HG02970 (cell line): ENCODE data around the gene VPS52.
"Not testable (repeated sequence)": the region's sequence is repeated elsewhere in the genome, so short reads cannot be mapped to it uniquely, and the experiment has no call there.

Experiments
- ATAC-seq: cut with Tn5 transposase; IDR thresholded peaks from one replicate; pipeline ENCODE4 v1.9.1; 2021; ENCODE audit warnings: mild to moderate bottlenecking, moderate library complexity, moderate number of reproducible peaks; ENCODE audit not compliant: unreplicated experiment, low FRiP score

The VPS52 gene

DNA sequence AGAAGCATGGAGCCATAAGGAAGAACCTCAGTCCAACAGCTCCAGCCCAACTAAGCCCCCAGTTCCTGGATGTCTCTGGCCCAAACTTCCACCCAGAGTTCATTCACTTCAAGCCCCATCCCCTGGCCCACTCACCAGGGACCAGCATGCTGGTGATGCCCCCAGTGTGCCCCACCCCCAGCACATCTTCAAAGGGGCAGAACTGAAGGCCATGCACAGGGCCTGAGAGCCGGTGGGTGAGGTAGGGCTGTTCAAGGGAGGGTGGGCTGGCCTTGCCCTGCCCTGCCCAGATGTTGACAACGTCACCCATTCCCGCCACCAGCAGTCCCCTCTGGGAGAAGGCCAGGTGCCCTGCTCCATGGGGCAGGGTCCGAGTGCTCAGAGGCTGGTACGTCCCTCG is 8.9 kb upstream of the VPS52 start:
- no peak for ATAC-seq

DNA sequence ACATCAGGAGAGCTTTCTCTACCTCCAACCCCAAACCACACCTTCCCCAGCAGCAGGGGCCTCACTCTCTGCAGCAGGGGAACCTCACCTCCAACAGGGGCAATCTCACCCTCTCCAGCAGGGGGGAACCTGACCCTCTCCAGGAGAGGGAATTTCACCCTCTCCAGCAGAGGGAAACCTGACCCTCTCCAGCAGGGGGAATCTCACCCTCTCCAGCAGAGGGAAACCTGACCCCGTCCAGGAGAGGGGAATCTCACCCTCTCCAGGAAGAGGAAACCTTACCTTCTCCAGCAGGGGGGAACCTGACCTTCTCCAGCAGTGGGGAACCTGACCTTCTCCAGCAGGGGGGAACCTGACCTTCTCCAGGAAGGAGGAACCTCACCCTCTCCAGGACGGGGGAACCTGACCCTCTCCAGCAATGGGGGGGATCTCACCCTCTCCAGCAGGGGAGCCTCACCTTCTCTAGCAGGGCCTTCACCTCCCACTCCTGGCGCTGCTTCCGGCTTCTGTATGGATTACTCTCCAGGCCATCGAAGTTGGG is 8.4 kb upstream of the VPS52 start:
- no peak for ATAC-seq

DNA sequence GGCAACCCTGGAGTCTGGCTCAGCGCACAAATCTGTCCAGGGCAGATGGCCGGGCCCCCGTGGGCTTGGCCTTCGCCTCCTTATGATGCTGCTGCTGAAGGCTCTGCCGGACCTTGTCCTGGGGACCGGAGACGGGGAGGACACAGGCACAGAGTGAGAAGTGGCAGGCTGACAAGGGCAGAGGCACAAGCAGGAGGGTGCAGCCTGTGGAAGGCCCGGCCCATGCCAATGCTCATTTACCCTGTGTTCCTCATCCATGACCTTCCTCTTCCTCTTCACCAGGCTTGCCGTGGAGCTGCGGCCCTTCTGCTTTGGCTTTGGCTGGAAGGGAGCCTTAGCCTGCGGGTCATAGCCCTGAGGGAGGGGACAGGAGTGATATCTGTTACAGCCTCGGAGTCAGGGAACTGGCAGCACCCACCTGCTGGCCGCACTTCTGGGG is 7.6 kb upstream of the VPS52 start:
- no peak for ATAC-seq

DNA sequence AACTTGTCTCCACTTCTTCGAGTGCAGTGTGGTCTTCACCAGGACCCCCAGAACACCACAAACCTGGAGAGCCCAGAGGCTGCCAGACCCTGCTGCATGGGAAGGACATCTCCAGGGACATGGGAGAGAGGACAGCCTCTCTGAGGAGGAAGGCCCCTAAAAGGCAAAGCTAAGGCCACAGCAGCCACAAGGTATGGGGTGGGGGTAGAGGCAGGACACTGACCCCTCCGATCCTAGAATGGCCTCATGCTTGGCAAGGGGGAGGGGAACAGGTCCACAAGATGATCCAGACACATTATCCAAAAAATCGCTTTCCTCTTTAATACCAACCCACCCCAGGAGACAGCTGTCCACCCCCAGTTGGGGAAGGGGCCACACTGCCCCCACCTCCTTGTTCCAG is 7.1 kb upstream of the VPS52 start:
- no peak for ATAC-seq

DNA sequence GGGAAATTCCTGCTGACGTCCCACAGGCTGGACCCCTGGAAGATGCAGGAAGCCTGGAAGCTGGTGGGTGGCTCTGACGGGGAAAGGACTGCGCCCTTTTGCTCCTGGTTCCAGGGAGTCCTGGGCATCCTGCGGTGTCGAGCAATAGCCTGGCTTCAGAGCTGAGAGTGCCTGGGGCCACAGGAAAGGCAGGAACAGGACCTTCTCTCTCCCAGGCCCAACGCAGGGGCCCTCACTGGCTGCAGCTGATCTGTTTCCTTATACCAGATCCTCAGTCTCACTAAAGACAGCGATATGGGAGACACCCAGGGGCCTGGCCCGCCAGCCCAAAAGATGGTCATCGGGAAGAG is 6.7 kb upstream of the VPS52 start:
- ATAC-seq = no peak

DNA sequence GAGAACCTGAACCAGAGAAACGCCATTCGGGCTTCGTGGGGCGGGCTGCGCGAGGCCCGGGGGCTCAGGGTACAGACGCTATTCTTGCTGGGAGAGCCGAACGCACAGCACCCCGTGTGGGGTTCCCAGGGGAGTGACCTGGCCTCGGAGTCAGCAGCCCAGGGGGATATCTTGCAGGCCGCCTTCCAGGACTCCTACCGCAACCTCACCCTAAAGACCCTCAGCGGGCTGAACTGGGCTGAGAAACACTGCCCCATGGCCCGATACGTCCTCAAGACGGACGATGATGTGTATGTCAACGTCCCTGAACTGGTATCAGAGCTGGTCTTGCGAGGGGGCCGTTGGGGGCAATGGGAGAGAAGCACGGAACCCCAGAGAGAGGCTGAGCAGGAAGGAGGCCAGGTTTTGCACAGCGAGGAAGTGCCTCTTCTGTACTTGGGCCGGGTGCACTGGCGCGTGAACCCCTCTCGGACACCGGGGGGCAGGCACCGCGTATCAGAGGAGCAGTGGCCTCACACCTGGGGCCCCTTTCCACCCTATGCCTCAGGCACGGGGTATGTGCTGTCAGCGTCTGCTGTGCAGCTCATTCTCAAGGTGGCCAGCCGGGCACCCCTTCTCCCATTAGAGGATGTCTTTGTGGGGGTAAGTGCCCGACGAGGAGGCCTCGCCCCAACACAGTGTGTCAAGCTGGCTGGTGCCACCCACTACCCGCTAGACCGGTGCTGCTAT is 6.2 kb upstream of the VPS52 start:
- ATAC-seq = peak; percentile 8

DNA sequence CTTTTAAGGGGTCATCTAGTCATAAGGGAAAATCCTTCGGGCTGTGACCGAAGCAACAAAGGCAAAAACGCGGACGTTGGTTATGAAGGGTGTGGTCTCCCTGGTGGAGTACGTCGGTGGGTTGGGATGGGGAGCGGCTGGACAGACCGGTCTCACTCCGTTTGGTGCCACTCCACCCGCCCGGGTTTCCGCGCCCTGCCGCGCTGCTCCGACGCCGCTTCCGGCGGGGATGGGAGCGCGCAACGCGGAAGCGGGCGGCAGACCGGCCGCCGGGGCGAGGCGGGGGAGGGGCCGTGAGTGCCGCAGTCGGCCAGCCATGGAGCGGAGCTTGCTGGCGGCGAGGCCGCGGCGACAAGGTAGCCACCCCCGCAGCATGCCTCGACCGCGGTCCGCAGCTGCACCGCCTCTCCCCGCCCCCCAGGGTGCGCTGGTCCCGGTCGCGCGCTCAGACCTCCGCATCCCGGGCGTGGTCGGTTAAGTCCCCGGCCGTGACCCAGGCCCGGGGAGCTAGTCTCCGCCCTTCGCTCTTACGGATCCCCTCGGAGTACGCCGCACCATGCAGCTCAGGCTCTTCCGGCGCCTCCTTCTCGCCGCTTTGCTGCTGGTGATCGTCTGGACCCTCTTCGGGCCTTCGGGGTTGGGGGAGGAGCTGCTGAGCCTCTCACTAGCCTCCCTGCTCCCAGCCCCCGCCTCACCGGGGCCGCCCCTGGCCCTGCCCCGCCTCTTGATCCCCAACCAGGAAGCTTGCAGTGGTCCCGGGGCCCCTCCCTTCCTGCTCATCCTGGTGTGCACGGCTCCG is 5.4 kb upstream of the VPS52 start, which contains the start of gene B3GALT4:
B3GALT4 (plus strand) TSS at position 260 of the 799 bp plus-strand sequence; CDS start at position 557, 297 bp downstream.
- ATAC-seq = peak; percentile 50

DNA sequence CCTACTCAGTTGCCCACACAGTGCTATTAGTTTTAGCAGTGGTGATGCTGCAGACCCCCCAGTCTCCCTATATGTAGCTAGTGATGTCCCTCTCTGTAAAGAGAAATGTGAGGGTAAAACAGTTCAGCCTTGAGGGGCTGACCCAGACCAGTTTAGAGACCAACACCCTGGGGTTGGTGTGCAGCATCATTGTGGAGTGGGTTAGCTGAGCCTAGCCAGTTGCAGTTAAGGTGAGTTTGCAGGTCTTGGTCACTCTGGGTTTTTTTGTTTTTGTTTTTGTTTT is 4.8 kb upstream of the VPS52 start:
- no peak for ATAC-seq

DNA sequence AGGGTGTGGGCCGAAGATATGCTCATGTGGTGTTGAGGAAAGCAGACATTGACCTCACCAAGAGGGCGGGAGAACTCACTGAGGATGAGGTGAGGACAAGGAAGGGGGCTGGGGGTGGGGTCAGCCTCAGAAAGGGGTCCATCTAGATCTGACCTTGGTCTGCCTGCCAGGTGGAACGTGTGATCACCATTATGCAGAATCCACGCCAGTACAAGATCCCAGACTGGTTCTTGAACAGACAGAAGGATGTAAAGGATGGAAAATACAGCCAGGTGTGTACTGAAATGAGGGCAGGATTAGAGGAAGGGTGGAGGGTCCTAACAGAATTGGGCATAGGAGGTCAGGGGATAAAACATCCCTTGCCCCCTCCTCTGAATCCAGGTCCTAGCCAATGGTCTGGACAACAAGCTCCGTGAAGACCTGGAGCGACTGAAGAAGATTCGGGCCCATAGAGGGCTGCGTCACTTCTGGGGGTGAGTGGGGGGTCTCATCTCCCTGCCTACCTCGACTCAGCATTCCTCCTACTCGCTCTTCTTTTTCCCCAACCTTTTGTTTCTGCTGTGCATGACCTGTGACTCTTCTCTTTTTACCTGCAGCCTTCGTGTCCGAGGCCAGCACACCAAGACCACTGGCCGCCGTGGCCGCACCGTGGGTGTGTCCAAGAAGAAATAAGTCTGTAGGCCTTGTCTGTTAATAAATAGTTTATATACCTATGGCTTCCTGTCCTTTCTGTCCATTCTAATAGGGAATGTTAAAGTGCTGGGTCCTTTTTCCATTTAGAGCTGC is 4.3 kb upstream of the VPS52 start:
- ATAC-seq = not testable (repeated sequence)

DNA sequence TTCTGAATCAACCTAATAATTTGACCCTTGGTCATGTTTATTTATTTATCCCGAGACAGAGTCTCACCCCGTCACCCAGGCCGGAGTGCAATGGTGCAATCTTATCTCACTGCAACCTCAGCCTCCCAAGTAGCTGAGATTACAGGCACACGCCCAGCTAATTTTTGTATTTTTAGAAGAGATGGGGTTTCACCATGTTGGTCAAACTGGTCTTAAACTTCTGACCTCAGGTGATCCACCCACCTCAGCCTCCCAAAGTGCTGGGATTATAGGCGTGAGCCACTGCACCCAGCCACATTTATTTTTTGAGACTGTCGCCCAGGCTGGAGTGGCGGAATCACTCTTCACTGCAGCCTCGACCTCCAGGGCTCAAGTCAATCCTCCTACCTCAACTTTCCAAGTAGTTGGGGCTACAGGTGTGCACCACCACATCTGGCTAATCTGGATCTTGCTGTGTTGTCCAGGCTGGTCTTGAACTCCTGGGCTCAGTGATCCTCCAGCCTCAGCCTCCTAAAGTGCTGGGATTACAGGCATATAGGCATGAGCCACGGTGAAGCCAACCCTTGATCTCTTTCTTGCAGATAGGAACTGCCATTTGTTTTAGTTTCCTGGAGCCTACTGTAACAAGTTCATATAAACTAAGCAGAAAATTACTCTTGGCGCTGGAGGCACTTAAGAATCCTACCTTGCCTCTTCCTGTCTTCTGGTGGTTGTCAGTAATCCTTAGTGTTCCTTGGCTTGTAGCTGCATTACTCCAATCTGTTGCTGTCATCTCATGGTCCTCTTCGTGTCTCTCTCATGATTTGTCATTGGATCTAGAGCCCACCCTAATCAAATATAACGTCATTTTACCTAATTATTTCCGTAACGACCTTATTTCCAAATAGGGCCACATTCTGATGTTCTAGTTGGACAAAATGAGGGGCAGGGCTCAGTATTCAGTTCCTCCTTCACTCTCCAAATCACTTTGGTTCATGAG is 2.5 kb upstream of the VPS52 start:
- no peak for ATAC-seq

DNA sequence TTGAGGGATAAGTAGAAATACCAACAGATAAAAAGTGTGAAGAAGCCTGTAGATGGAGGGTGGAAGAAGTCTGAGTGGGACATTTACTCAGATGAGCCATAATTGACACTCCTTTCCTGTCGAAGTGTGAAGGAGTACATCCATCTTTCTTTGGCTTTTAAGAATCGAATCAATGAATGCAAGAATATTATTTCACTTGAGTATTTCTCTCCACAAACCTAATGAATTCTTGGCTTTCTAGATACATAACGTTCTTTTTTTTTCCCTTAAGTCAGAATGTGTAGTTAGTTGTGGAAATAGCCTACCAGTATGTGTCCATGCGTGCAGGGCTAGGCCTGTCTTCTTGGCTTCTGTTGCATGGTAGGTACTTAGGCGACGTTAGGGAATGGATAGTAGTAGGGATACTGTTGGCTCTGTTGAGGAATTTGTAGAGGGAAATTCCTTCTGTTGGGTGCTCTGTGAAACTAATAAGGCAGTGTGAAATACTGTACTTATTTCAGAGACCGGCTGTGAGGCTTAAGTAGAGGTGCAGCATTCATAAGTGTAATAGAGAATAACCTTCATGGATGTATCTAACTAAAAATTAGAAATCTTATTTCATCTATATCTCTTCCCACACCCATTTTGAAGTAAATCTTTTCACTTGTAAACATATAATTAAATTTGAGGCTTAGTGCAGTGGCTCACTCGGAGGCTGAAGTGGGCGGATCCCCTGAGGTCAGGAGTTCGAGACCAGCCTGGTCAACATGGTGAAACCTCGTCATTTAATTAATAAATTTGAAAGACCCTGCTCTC is 1.6 kb upstream of the VPS52 start:
- no peak for ATAC-seq

DNA sequence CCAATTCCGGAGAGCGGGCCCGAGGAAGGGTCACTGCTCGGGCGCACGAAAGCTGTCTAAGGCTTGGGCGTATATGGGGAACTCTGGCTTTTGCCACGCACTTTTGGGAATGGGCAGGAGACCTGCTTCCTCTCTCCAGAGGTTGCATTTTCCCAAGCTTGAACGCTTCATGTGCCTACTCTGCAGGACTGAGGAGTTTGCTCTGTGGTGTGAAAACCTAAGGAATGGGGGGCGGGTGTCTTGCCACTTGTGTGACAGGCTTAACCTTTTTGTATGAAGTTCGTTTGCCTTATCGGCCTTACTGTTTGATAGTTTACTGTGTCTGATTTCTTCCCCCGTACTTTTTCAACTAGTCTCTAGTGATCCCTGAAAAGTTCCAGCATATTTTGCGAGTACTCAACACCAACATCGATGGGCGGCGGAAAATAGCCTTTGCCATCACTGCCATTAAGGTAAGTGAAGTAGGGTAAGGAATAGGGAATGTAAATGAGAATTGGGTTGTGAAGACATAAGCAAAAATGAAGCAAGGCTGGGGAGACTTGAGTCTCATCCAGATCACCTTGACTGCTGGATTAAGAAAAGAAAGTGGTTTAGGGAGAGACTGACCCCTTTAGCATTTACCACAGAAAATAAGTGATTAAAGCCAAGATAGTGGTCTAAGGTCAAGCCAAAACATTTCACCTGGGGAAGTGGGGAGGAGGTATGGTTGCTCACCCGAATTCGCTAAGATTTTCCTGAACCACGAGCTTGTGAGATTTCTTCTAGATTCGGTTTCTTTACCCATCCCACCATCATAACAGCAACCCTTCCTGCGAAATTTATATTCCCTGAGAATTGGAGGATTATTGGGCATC is 826 bp upstream of the VPS52 start:
- no peak for ATAC-seq

DNA sequence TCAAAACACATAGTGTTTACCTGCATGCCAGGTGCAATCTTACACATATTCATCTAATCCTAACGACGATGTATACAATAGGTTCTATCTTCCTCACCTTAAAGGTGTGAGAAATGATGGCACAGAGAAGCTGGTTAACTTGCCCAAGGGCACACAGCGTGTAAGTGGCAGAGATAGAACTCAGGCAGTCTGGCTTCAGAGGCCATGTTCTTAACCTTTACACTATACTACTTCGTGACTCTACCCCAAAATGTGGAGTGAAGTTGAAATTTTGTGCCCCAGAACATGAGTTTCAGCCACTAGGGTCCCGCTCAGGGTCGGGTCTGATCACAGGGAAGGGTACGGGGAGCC is 584 bp downstream of the VPS52 start:
- ATAC-seq = no peak

DNA sequence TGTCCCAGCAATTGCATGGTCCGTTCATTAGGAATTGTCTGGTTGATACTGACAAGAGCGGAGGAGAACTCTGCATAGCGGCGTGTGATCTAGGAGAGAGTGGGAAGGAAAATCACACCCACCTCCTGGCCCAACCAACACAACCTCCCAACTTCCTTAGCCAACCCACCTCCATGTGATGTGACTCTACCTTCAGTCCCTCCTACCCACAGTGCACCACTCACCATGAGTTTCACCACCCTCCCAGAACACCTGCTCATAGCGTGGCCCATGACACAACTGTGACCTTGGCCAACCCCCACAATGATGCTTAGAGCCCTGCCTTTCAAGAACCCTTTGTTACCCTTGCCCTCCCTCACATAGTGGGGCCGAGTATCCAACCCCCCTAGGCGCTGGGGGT is 7.7 kb downstream of the VPS52 start:
- no peak for ATAC-seq

DNA sequence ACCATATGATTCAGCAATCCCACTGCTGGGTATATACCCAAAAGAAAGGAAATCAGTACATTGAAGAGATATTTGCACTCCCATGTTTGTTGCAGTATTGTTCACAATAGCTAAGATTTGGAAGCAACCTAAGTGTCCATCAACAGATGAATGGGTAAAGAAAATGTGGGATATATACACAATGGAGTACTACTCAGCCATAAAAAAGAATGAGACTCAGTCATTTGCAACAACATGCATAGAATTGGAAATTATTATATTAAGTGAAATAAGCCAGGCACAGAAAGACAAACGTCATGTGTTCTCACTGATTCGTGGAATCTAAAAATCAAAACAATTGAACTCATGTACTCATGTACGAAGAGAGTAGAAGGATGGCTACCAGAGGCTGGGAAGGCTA is 9.2 kb downstream of the VPS52 start:
- ATAC-seq = not testable (repeated sequence)

DNA sequence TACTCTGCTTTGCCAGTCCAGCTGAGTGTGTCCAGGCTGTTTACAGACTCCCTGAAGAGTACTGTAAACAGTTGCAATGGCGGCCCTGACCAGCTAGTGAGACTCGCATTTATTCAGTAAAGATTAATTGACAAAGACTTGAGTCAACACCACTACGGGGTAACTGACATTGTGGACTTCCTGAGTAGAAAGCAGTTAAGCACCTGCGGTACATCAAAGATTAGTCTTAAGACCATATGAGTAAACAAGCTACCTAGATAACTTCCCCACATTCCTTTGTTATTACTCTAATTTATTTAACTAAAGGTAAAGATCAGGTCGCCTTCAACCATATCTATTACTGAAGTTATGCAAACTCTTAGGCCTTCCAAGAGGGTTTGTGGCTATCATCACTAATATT is 12.6 kb downstream of the VPS52 start:
- no peak for ATAC-seq

DNA sequence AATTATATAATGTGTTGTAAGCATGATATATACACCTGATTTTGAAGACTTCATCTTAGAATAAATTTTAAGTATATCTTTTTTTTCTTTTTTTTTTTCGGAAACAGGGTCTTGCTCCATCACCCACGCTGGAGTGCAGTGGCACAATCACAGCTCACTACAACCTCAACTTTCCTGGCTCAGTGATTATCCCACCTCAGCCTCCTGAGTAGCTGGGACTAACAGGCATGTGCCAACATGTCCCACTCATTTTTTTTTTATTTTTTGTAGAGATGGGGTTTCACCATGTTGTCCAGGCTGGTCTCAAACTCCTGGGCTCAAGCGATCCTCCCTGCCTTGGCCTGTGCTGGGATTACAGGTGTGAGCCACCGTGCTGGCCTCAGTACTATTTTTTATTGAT is 17.1 kb downstream of the VPS52 start:
- ATAC-seq = no peak

DNA sequence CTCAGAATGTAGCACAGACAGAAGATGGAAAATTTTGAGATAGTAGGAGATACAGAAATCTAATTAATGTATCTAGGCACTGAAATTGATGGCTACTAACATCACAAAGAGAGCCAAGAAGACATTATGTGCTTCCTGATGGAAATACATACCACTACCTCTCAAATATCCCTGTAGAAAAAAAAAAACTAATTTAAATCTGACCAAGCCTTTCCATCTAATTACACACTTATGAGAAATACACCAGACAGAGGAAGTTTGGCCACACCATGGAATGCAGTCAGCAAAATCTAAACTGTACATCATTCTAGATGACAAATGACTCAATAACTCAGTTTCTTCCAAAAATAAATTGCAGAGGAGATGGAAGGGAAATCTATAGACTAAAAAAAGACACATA is 18.9 kb downstream of the VPS52 start:
- no peak for ATAC-seq
